Mucosa of descending colon (tissue), 3 donors: ENCODE data around the gene CWF19L1. TPM values are rescaled to one million over a fixed set of nuclear protein-coding genes. Genes with fewer than 3 reads are reported as not detected.

ENCODE experiments used
- ATAC-seq: fragments of 200-7000 bp; cut with Tn5 transposase; one replicate; pipeline ENCODE4 v1.9.1; 2020; ENCODE audit warnings: mild to moderate bottlenecking, moderate library complexity
- DNase-seq, 3 donors: peaks; one replicate each; pipeline ENCODE4 v3.0.0-alpha.2; 2020
- H3K36me3 ChIP-seq: fragments of 200-600 bp; one replicate; pipeline ENCODE4 v1.8.0; 2021; ENCODE audit warnings: low read depth, mild to moderate bottlenecking
- H3K4me1 ChIP-seq: fragments of 200-600 bp; one replicate; pipeline ENCODE4 v1.8.0; 2021; ENCODE audit warnings: low read depth, mild to moderate bottlenecking
- H3K4me3 ChIP-seq: fragments of 200-600 bp; one replicate; pipeline ENCODE4 v1.8.0; 2021; ENCODE audit warnings: mild to moderate bottlenecking
- H3K9me3 ChIP-seq: fragments of 200-600 bp; one replicate; pipeline ENCODE4 v1.8.0; 2021; ENCODE audit warnings: mild to moderate bottlenecking
- intact Hi-C, 2 donors: fragments of 100-400 bp; cut with DNase I in 1 of 2; cut with micrococcal nuclease in 1 of 2; formaldehyde crosslinking; loops; one replicate each; pipeline versions ENCODE4 v1.11.0 to v1.11.1; 2022; cut with DNase I, micrococcal nuclease
- total RNA-seq, 3 donors: library from RNA; stranded (reverse); fragmentation: NEBNext Ultra II Directional in 2 of 3; extraction: Animal tissue kit (Norgen Biotek cat#: 25700) in 2 of 3; gene quantifications; one replicate each; pipeline versions ENCODE4 v1.2.1 to v1.2.4, GENCODE V29; 2021 to 2023
- TF ChIP-seq, protein P1 (sequence below): fragments of 200-600 bp; IDR thresholded peaks from one replicate; pipeline ENCODE4 v1.8.0; 2022; ENCODE audit warnings: antibody characterized with exemption, mild to moderate bottlenecking
- donor health status: DM: no; HTN: no; CAD: no; lungs with moderate emphysema.
- donor health status: DM: no; HTN: no; CAD: no.
- donor health status: DM: no; HTN: yes; CAD: no.

The CWF19L1 gene
- total RNA-seq, 3 donors from 2014 or later: 15.5 to 17.0 (median 16.6) TPM

DNA sequence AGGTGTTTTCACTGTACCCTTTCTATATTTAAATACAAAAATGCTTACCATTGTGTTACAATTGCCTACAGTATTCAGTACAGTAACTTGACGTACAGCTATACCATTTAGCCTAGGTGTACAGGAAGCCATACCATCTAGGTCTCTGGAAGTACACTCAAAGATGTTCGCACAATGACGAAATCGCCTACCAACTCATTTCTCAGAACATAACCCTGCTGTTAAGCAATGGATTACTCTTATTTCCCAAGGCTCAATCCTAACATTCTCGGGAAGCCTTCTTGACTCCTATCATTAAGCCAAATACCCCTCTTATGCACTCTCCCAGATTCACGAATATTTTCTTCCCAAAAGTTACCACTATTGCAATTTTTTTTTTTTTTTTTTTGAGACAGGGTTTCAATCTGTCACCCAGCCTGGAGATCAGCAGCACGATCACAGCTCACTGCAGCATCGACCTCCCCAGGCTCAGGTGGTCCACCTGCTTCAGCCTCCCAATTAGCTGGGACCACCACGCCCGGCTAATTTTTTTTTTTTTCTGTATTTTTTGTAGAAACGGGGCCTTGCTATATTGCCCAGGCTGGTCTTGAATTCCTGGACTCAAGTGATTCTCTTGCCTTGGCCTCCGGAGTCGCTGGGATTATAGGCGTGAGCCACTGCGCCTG, 1.5 kb downstream of the CWF19L1 start:
- H3K9me3 ChIP-seq: no peaks in the 10 kb centered on the region
- intact Hi-C loops: no loop called here
- no peak for DNase-seq
- H3K4me3 ChIP-seq: no peak overlapping the region
- no peaks in the 10 kb centered on the region for H3K36me3 ChIP-seq
- ATAC-seq: no peak
- H3K4me1 ChIP-seq: peaks cover 14% of the 10 kb centered on the region
- TF ChIP-seq, protein P1, sequence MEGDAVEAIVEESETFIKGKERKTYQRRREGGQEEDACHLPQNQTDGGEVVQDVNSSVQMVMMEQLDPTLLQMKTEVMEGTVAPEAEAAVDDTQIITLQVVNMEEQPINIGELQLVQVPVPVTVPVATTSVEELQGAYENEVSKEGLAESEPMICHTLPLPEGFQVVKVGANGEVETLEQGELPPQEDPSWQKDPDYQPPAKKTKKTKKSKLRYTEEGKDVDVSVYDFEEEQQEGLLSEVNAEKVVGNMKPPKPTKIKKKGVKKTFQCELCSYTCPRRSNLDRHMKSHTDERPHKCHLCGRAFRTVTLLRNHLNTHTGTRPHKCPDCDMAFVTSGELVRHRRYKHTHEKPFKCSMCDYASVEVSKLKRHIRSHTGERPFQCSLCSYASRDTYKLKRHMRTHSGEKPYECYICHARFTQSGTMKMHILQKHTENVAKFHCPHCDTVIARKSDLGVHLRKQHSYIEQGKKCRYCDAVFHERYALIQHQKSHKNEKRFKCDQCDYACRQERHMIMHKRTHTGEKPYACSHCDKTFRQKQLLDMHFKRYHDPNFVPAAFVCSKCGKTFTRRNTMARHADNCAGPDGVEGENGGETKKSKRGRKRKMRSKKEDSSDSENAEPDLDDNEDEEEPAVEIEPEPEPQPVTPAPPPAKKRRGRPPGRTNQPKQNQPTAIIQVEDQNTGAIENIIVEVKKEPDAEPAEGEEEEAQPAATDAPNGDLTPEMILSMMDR: no peak

DNA sequence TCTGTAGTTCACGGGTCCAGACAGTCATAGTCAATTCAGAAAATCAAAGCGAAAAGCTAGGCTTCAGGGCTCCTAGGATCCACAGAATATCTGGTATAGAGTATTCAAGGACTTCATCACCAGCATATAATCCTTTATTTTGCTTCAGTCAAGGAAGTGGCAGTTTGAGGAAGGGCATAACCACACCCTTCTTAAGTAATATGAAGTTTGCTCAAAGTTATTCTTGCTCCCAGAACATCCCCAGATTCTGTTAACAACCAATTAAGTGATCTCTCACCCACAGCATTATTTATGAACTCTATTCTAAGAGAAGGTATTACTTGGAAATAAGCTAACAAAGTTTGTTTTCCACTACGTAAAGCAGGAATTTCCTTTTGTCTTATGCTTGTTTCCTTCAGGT, 13.2 kb downstream of the CWF19L1 start:
- TF ChIP-seq, protein P1: no peak
- no peak for ATAC-seq
- Histone ChIP-seq H3K4me1 (no peaks in the 10 kb centered on the region), H3K4me3 (no peak overlapping the region), H3K9me3 (no peaks in the 10 kb centered on the region), H3K36me3 (no peaks in the 10 kb centered on the region)
- no peak for DNase-seq
- intact Hi-C loops: no loop called here

DNA sequence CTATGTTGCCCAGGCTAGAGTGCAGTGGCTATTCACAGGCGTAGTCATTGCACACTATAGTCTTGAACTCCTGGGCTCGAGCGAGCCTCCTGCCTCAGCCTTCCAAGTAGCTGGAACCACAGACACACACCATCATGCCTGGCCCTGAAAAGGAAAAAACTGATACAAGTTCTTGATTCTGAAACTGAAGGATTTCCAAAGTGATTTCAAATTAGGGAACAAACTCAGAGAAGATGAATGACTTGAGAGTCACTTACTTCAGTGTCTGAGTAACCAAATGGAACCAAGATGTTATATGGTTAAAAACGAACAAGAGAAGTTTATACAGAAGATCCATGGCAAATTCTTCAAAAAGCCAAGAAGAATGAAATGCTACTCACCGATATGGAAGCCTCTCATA, 14.4 kb downstream of the CWF19L1 start:
- DNase-seq (no peak), ATAC-seq (no peak)
- TF ChIP-seq, protein P1: no peak
- no peak overlapping the region for H3K4me3 ChIP-seq
- H3K4me1 ChIP-seq: no peaks in the 10 kb centered on the region
- no peaks in the 10 kb centered on the region for H3K36me3 ChIP-seq
- H3K9me3 ChIP-seq: no peaks in the 10 kb centered on the region
- intact Hi-C loops: no loop called here

DNA sequence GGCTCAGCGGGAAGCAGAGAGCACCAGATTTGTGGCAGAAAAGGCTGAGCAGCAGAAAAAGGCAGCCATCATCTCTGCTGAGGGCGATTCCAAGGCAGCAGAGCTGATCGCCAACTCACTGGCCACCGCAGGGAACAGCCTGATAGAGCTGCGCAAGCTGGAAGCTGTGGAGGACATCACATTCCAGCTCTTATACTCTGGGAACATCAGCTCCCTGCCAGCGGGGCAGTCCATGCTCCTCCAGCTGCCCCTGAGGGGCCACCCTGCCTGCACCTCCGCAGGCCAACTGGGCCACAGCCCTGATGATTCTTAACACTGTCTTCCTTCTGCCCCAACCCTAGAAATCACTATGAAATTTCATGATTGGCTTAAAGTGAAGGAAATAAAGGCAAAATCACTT, 18.6 kb downstream of the CWF19L1 start:
- no peak for ATAC-seq
- intact Hi-C loops: no loop called here
- H3K9me3 ChIP-seq: no peaks in the 10 kb centered on the region
- DNase-seq: no peak
- TF ChIP-seq, protein P1: no peak
- H3K4me3 ChIP-seq: no peak overlapping the region
- H3K36me3 ChIP-seq: no peaks in the 10 kb centered on the region
- no peaks in the 10 kb centered on the region for H3K4me1 ChIP-seq

DNA sequence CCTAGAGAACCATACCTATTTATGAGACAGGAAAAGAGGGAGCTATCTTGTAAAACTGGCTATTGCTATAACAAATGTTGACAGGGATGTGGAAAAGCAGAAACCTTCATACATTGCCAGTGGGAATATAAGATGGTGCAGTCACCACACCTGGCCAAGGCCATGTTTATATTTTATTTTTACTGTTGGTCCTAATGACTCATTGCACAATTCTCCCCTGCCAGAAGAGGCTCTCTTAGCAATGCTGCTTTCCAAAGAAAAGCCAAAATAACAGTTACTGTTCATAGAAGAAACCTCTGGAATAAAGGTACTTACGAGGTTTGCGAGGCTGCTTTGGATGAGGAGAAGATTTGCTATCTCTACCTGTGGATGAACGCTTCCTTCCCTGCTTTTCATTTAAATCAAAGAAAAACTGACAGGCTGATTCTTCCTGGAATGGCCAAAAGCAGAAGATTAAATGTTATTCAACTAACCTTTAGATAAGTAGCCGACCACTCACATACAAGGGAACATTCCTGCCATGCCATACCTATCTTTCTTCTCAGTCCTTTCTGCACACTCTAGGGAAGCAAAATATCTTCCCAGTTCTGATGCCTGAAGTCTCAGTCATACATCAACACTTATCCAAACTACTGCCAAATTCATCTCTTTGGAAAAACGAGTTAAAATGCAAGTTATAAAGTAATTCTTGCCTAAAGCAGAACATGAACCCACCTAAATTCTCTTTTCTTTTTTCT, 21.8 kb downstream of the CWF19L1 start:
- no peaks in the 10 kb centered on the region for H3K9me3 ChIP-seq
- intact Hi-C loops: no loop called here
- TF ChIP-seq, protein P1: no peak
- no peak for ATAC-seq
- no peak overlapping the region for H3K4me3 ChIP-seq
- no peak for DNase-seq
- no peaks in the 10 kb centered on the region for H3K4me1 ChIP-seq
- peaks cover 4% of the 10 kb centered on the region for H3K36me3 ChIP-seq
